IMR-90 (cell line): ENCODE results near the gene PROM2. TPM values are rescaled to one million over a fixed set of nuclear protein-coding genes. Genes with fewer than 3 reads are reported as not detected.

ENCODE experiments used
- ATAC-seq: fragments of 200-7000 bp; cut with Tn5 transposase; 2 replicates; pipeline ENCODE4 v1.9.1; 2020; ENCODE audit warnings: low read depth, mild to moderate bottlenecking, moderate library complexity
- BruUV-seq: library from RNA; stranded (reverse); fragments of 400-500 nt; replicated peaks from 2 replicates; lab custom pipeline; 2021; lab: Mats Ljungman, UMichigan
- CTCF ChIA-PET: fragments of 300-600 bp; formaldehyde crosslinking; extraction: SDS; loops from one replicate; lab custom pipeline; 2021; ENCODE audit warnings: antibody characterized with exemption; lab: Yijun Ruan, JAX
- POLR2A ChIA-PET: fragments of 300-600 bp; sonication (Branson Sonifier 250); formaldehyde crosslinking; loops from one replicate; lab custom pipeline; 2022; ENCODE audit warnings: antibody characterized with exemption; ENCODE audit not compliant: unreplicated experiment; lab: Charles Lee
- DNase-seq: peaks from one replicate; pipeline ENCODE4 v3.0.0; 2013
- H2AFZ ChIP-seq: replicated peaks from 2 replicates; pipeline ENCODE3; 2013; ENCODE audit warnings: low read length, mild to moderate bottlenecking; ENCODE audit not compliant: poor library complexity
- H2AK5ac ChIP-seq: 2 replicates; pipeline ENCODE4 v1.6.1; 2013; ENCODE audit warnings: low read depth, low read length, inconsistent platforms
- H2AK9ac ChIP-seq: replicated peaks from 2 replicates; pipeline ENCODE3; 2013; ENCODE audit warnings: mild to moderate bottlenecking, low read depth, low read length, moderate library complexity; ENCODE audit not compliant: poor library complexity
- H2BK120ac ChIP-seq: 2 replicates; pipeline ENCODE4 v1.6.1; 2013; ENCODE audit warnings: low read depth, low read length, inconsistent platforms
- H2BK15ac ChIP-seq: 3 replicates; pipeline ENCODE4 v1.6.1; 2013; ENCODE audit warnings: low read depth, low read length, inconsistent platforms
- H2BK20ac ChIP-seq: 2 replicates; pipeline ENCODE4 v1.6.1; 2013; ENCODE audit warnings: low read depth, mild to moderate bottlenecking, inconsistent platforms, low read length, moderate library complexity
- H2BK5ac ChIP-seq: 2 replicates; pipeline ENCODE4 v1.6.1; 2013; ENCODE audit warnings: mild to moderate bottlenecking, low read depth, low read length, inconsistent platforms; ENCODE audit not compliant: poor library complexity, severe bottlenecking
- H3K14ac ChIP-seq: replicated peaks from 2 replicates; pipeline ENCODE4 v1.6.1; 2013; ENCODE audit warnings: low read depth, low read length, inconsistent platforms
- H3K18ac ChIP-seq: 2 replicates; pipeline ENCODE4 v1.6.1; 2013; ENCODE audit warnings: low read depth, low read length, control low read depth
- H3K23ac ChIP-seq: 2 replicates; pipeline ENCODE4 v1.6.1; 2013; ENCODE audit warnings: low read depth, low read length, inconsistent platforms
- H3K27ac ChIP-seq: 2 replicates; pipeline ENCODE4 v1.5.1; 2013; ENCODE audit warnings: mild to moderate bottlenecking, control low read depth, low read length; ENCODE audit not compliant: insufficient read depth
- H3K27me3 ChIP-seq: 2 replicates; pipeline ENCODE4 v1.6.1; 2013; ENCODE audit warnings: low read length; ENCODE audit not compliant: control insufficient read depth, insufficient read depth
- H3K36me3 ChIP-seq: 2 replicates; pipeline ENCODE4 v1.6.1; 2013; ENCODE audit warnings: low read length, mixed read lengths; ENCODE audit not compliant: control insufficient read depth, insufficient read depth
- H3K4ac ChIP-seq: 2 replicates; pipeline ENCODE4 v1.6.1; 2013; ENCODE audit warnings: low read depth, low read length, inconsistent platforms
- H3K4me1 ChIP-seq: 2 replicates; pipeline ENCODE4 v1.6.1; 2013; ENCODE audit warnings: low read length, mixed read lengths; ENCODE audit not compliant: control insufficient read depth, insufficient read depth
- H3K4me2 ChIP-seq: 2 replicates; pipeline ENCODE4 v1.6.1; 2013; ENCODE audit warnings: low read depth, mild to moderate bottlenecking, control low read depth, low read length, moderate library complexity
- H3K4me3 ChIP-seq: 2 replicates; pipeline ENCODE4 v1.5.1; 2013; ENCODE audit warnings: low read depth, mild to moderate bottlenecking, control low read depth, low read length, moderate library complexity; ENCODE audit not compliant: insufficient read depth
- H3K56ac ChIP-seq: 2 replicates; pipeline ENCODE4 v1.6.1; 2013; ENCODE audit warnings: low read length, inconsistent platforms; ENCODE audit not compliant: insufficient read depth; ENCODE audit errors: extremely low read depth
- H3K79me1 ChIP-seq, 2 experiments: 2 replicates each; pipeline ENCODE4 v1.6.1; 2013; ENCODE audit warnings: low read length in 2 of 2, inconsistent platforms in 1 of 2, low read depth in 1 of 2
- H3K9ac ChIP-seq: 2 replicates; pipeline ENCODE4 v1.6.1; 2013; ENCODE audit warnings: low read depth, low read length, control low read depth
- H3K9me1 ChIP-seq: 2 replicates; pipeline ENCODE4 v1.6.1; 2013; ENCODE audit warnings: low read length, inconsistent platforms; ENCODE audit not compliant: insufficient read depth
- H3K9me3 ChIP-seq: 2 replicates; pipeline ENCODE4 v1.6.1; 2013; ENCODE audit warnings: low read length; ENCODE audit not compliant: control insufficient read depth, insufficient read depth
- H4K20me1 ChIP-seq: 2 replicates; pipeline ENCODE4 v1.6.1; 2013; ENCODE audit warnings: low read length, inconsistent platforms; ENCODE audit not compliant: insufficient read depth
- H4K5ac ChIP-seq: 2 replicates; pipeline ENCODE4 v1.6.1; 2013; ENCODE audit warnings: mild to moderate bottlenecking, low read depth, low read length, control low read depth
- H4K8ac ChIP-seq, 2 experiments: 2 replicates each; pipeline ENCODE4 v1.6.1; 2013; ENCODE audit warnings: low read depth in 2 of 2, low read length in 2 of 2, control low read depth in 1 of 2, inconsistent platforms in 1 of 2
- H4K91ac ChIP-seq: 2 replicates; pipeline ENCODE4 v1.6.1; 2013; ENCODE audit warnings: low read depth, low read length, inconsistent platforms; ENCODE audit not compliant: insufficient read depth
- BHLHE40 ChIP-seq: fragments of 150-350 bp; IDR thresholded peaks from 2 replicates; pipeline ENCODE4 v1.6.1; 2016; ENCODE audit warnings: mild to moderate bottlenecking, low read depth, low read length
- MXI1 ChIP-seq: IDR thresholded peaks from 2 replicates; pipeline ENCODE4 v1.6.1; 2012; ENCODE audit warnings: low read depth, mild to moderate bottlenecking, low read length, moderate library complexity, borderline replicate concordance
- RAD21 ChIP-seq: IDR thresholded peaks from 2 replicates; pipeline ENCODE4 v1.6.1; 2012; ENCODE audit warnings: low read length, improper control_type of control experiment
- RCOR1 ChIP-seq: IDR thresholded peaks from 2 replicates; pipeline ENCODE4 v1.6.1; 2012; ENCODE audit warnings: mild to moderate bottlenecking, low read length, improper control_type of control experiment; ENCODE audit not compliant: insufficient replicate concordance
- WGBS, 2 experiments: methylation state at CpG; one replicate each; pipeline versions ENCODE4 v1.1.5 to v1.1.7; 2013; ENCODE audit warnings: missing lambda C conversion rate in 2 of 2; ENCODE audit not compliant: insufficient read length in 1 of 2; ENCODE audit errors: extremely low coverage in 2 of 2; 5-methylcytosine and 5-hydroxymethylcytosine counted together
- dilution Hi-C: fragments of 300-500 bp; cut with HindIII; formaldehyde crosslinking; loops from one replicate; pipeline ENCODE4 v1.14.3; 2018; ENCODE audit warnings: low sequenced_read_pairs; ENCODE audit not compliant: unreplicated experiment
- in situ Hi-C: fragments of 300-500 bp; cut with MboI; formaldehyde crosslinking; loops from 3 replicates; pipeline ENCODE4 v1.14.3; 2019; ENCODE audit warnings: low sequenced_read_pairs, inconsistent platforms, mixed read lengths
- intact Hi-C: fragments of 100-400 bp; cut with micrococcal nuclease; formaldehyde crosslinking; loops from 2 replicates; pipeline ENCODE4 v1.10.0; 2022
- polyA plus RNA-seq, 3 experiments: library from polyadenylated mRNA; depleted of rRNA; stranded (reverse); fragments of >200 nt; gene quantifications; 2 replicates each; pipeline ENCODE4 v1.2.3, GENCODE V29; 2012; ENCODE audit warnings: low replicate concordance in 1 of 3
- total RNA-seq: library from RNA; depleted of rRNA; stranded (reverse); fragments of >200 nt; gene quantifications from 2 replicates; pipeline ENCODE4 v1.2.3, GENCODE V29; 2012

PROM2 gene
- total and polyA plus RNA-seq, 2 of the 4 experiments (the other 2 are of a cell fraction), result 0.26 TPM; not detected in 1

DNA sequence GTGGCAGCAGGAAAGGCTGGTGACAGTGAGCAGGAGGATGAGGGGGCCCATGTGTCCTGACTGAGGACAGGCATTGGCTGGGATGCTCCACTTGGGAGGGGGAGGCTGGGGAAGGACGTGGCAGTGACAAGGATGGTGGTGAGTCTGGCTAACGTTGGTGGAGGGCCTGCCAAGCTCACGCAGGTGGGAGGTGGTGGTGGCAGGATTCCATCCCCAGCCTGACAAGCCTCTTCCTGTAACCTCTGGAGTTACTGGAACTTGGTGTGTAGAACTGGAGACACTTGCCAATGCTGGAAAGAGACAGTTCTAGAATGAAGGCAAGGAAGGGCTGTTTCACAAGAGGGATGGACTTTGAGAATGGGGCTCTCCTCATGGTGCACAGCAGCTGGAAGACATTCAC, 8.2 kb downstream of the PROM2 start:
- Histone ChIP-seq H3K23ac (no peak overlapping the region), H4K20me1 (no peaks in the 10 kb centered on the region), H2BK5ac (no peak overlapping the region), H3K36me3 (no peaks in the 10 kb centered on the region), H3K79me1 (no peaks in the 10 kb centered on the region), H3K9me3 (no peaks in the 10 kb centered on the region), H3K27ac (no peak overlapping the region), H3K56ac (no peak overlapping the region), H3K9ac (no peak overlapping the region), H2BK20ac (no peak overlapping the region), H2AFZ (no peak overlapping the region), H2AK5ac (no peak overlapping the region), H3K4me2 (no peak overlapping the region), H3K27me3 (peaks cover 2% of the 10 kb centered on the region; the same call in 1 of the 2 replicates), H3K4ac (no peak overlapping the region), H4K8ac (no peak overlapping the region), H4K5ac (no peak overlapping the region), H3K9me1 (no peaks in the 10 kb centered on the region), H3K4me3 (no peak overlapping the region), H3K4me1 (no peaks in the 10 kb centered on the region), H2BK15ac (no peak overlapping the region), H4K91ac (no peak overlapping the region), H3K18ac (no peak overlapping the region), H2AK9ac (no peak overlapping the region), H2BK120ac (no peak overlapping the region), H3K14ac (no peak overlapping the region)
- dilution Hi-C loops (no loop called here), in situ Hi-C loops (no loop called here), intact Hi-C loops (no loop called here)
- no TSS peak for BruUV-seq
- ATAC-seq (no peak), DNase-seq (no peak)
- no CpG with 5 or more reads among the region's 3 CpGs for WGBS, 2 experiments
- CTCF ChIA-PET, result no interaction called here
- TF ChIP-seq BHLHE40 (no peak), RAD21 (no peak), RCOR1 (no peak), MXI1 (no peak)
- POLR2A ChIA-PET, result no interaction called here
